ENCODE measurements around the gene RALY.

DNA sequence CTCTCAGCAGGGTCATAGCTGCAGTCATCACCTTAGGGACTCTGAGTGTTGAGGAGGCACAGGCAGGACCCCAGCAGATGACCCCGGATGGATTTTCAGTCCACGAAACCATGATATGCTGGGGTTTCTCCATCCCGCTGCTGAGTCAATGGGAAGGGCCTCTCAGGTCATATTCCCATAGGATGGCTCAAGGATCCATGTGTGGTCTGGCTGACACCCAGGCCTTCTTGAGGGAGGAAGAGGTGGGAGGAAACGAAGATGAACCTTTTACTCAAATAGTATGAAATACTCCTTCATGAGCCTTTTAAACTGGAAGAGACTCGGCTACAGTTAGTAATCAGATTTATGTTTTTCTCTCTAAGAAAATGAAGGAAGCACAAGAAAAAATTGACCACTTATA lies 10.3 kb upstream of the RALY start:
- TF ChIP-seq, protein P1, sequence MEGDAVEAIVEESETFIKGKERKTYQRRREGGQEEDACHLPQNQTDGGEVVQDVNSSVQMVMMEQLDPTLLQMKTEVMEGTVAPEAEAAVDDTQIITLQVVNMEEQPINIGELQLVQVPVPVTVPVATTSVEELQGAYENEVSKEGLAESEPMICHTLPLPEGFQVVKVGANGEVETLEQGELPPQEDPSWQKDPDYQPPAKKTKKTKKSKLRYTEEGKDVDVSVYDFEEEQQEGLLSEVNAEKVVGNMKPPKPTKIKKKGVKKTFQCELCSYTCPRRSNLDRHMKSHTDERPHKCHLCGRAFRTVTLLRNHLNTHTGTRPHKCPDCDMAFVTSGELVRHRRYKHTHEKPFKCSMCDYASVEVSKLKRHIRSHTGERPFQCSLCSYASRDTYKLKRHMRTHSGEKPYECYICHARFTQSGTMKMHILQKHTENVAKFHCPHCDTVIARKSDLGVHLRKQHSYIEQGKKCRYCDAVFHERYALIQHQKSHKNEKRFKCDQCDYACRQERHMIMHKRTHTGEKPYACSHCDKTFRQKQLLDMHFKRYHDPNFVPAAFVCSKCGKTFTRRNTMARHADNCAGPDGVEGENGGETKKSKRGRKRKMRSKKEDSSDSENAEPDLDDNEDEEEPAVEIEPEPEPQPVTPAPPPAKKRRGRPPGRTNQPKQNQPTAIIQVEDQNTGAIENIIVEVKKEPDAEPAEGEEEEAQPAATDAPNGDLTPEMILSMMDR (IDR thresholded peaks at IDR 0.05): no peak
- TF ChIP-seq POLR2A (IDR thresholded peaks at IDR 0.05): no peak

Measured in Peyer's patch (tissue), 4 donors.